Activated naive CD4-positive, alpha-beta T cell treated with anti-CD3 and anti-CD28 coated beads, Interleukin-2, amount 50 U/mL, for 24 hours (primary cell): ENCODE measurements around the gene CDK8.

Experiments
- H3K27ac Mint-ChIP-seq: one replicate; pipeline ENCODE4 v1.8.0; 2021; ENCODE audit warnings: mild to moderate bottlenecking, mixed read lengths
- H3K27me3 Mint-ChIP-seq: one replicate; pipeline ENCODE4 v1.8.0; 2021; ENCODE audit warnings: mixed read lengths
- H3K36me3 Mint-ChIP-seq: one replicate; pipeline ENCODE4 v1.8.0; 2021; ENCODE audit warnings: mixed read lengths
- H3K4me1 Mint-ChIP-seq: one replicate; pipeline ENCODE4 v1.8.0; 2021; ENCODE audit warnings: mixed read lengths
- H3K4me3 Mint-ChIP-seq: one replicate; pipeline ENCODE4 v1.8.0; 2021; ENCODE audit warnings: mild to moderate bottlenecking, mixed read lengths
- H3K9me3 Mint-ChIP-seq: one replicate; pipeline ENCODE4 v1.8.0; 2021; ENCODE audit warnings: mixed read lengths

The CDK8 gene

DNA sequence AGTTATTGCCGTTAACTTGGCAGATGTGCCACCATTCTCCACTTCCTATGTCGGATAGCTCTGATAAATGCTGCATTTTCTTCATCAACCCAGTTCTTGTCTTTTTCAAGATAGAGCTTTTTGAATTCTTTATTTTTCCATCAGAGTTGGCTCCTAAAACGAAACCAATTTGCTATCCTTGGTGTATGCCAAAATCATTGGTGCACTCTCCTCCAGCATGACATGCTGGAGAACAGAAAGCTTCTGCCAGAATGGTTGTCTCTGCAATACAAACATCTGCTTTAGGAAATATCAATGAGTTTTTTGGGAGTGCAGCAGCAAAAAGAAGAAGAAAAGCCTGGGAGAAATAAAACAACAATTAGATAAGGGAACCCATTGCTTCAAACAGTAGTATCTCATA is 124.2 kb downstream of the CDK8 start:
- H3K4me1 Mint-ChIP-seq, result peaks cover 15% of the 10 kb centered on the region
- H3K36me3 Mint-ChIP-seq, result peaks cover 3% of the 10 kb centered on the region
- H3K27me3 Mint-ChIP-seq, result no peaks in the 10 kb centered on the region
- H3K9me3 Mint-ChIP-seq, result no peaks in the 10 kb centered on the region
- no peak overlapping the region for H3K4me3 Mint-ChIP-seq
- no peak overlapping the region for H3K27ac Mint-ChIP-seq

DNA sequence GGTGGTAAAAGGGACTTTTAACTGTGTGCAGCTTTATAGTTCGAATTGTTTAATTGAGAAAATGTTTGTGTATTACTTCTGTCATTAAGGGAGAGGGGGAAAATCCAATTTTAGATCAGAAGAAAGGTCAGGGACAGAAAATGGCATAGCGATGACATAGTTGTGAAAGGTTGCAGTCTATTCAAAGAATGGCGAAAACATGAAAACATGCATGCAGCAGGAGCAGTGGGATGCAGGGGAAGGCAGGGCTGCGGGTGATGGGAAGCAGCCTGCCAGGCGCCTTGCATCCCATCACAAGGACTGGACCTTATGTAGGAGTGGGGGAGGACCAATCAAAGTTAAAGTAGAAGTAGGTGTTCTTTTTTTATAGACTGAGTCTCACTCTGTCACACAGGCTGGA is 125.9 kb downstream of the CDK8 start:
- Mint-ChIP-seq H3K27ac (no peak overlapping the region), H3K9me3 (no peaks in the 10 kb centered on the region), H3K4me3 (no peak overlapping the region), H3K36me3 (peaks cover 3% of the 10 kb centered on the region), H3K27me3 (no peaks in the 10 kb centered on the region), H3K4me1 (peaks cover 13% of the 10 kb centered on the region)

DNA sequence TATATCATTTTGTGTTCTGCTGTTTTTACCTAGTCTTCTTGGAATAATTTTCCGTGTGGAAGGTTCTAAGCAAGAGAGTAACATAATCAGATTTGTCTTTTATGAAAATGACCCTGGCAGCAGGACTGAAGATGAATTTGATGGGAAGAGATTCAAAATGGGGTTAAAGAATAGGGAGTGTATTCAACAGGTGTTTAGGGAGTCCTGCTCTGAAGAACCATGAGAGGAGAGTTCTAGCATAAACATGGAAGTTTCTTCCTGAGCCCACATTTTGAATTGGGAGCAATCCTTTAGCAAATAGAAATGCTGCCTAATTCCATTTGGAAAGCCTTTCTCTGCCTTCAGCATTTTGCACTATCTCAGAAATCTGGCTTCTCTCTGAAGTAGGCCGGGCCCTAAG is 127.0 kb downstream of the CDK8 start:
- Mint-ChIP-seq H3K27ac (no peak overlapping the region), H3K4me1 (peaks cover 13% of the 10 kb centered on the region), H3K27me3 (no peaks in the 10 kb centered on the region), H3K4me3 (no peak overlapping the region), H3K36me3 (peaks cover 4% of the 10 kb centered on the region), H3K9me3 (no peaks in the 10 kb centered on the region)

DNA sequence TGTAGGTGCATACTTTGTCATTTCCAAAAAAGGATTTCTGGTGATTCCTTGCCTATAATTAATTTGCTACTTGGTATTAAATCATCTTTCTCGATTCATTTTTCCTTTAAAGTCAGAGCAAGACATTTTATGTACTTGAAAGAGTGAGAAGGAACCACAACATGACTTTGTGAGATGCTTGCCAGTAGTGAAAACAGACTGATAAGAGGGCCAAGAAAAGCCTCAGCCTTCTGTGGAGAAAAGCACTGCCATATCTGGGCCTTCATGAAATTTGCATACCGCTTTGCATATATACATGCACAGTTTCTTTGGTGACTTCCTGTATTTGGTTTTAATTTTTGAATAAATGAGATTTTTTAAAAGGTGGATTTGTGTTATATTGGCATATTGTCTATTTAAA is 128.4 kb downstream of the CDK8 start:
- Mint-ChIP-seq H3K4me3 (no peak overlapping the region), H3K4me1 (peaks cover 13% of the 10 kb centered on the region), H3K9me3 (no peaks in the 10 kb centered on the region), H3K36me3 (peaks cover 9% of the 10 kb centered on the region), H3K27me3 (no peaks in the 10 kb centered on the region), H3K27ac (no peak overlapping the region)

DNA sequence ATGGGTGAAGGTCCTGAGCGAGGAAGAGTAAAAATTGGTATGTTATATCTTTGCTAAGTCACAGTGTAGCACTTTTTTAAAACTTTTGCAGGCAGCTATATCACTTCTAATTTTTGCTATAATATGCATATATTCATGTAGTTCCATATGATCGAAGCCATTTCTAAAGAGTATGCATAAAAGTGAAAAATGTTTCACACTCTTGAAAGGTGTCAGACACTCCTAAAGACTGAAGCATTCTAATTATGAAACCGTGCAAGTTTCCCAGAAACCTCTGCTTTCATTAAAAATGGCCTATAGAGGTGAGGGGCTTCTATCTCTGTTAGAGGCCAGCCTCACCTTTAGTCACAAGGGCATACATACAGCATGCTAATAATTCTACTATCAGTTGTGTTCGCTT is 128.9 kb downstream of the CDK8 start:
- Mint-ChIP-seq H3K27ac (no peak overlapping the region), H3K36me3 (peaks cover 9% of the 10 kb centered on the region), H3K9me3 (no peaks in the 10 kb centered on the region), H3K27me3 (no peaks in the 10 kb centered on the region), H3K4me1 (peaks cover 13% of the 10 kb centered on the region), H3K4me3 (no peak overlapping the region)

DNA sequence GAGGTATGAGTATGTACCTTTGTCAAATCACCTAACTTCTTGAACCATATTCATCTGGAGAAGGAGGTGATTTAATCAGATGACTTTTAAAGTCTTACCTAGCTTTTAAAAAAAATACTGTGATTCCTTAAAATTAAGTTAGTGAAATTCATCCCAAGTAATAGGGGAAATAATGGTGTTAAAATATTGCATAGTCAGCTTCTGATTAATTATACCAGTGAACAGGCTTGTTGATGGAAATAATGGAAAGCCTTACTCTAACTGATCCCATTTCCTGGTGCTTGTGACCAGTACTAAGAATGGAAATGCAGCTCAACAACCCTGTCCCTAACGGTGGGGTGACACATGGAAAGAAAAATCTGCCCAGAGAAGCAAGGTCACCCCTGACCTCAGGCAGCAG is 130.7 kb downstream of the CDK8 start:
- H3K27ac Mint-ChIP-seq, result no peak overlapping the region
- peaks cover 9% of the 10 kb centered on the region for H3K36me3 Mint-ChIP-seq
- no peak overlapping the region for H3K4me3 Mint-ChIP-seq
- H3K27me3 Mint-ChIP-seq, result no peaks in the 10 kb centered on the region
- no peaks in the 10 kb centered on the region for H3K9me3 Mint-ChIP-seq
- H3K4me1 Mint-ChIP-seq, result peaks cover 8% of the 10 kb centered on the region

DNA sequence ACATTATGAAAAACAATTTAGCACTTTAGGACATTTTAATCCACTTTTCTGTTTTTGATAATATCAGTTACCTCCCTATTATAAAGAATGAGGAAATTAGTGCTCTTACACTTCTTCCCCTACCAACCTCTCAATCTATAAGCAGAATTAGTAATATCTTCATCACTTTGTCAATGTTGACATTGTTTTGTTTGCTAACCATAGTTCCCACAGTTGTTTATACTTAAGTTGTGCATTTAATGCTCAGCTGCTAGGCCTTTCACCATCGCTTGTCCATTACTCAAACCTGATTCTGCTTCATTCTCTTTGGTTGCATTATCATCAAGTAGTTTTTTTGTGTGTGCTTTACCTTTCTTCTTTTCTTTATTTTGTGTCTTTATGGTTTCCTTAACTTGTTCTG is 132.1 kb downstream of the CDK8 start:
- no peak overlapping the region for H3K4me3 Mint-ChIP-seq
- H3K4me1 Mint-ChIP-seq, result peaks cover 4% of the 10 kb centered on the region
- peaks cover 10% of the 10 kb centered on the region for H3K36me3 Mint-ChIP-seq
- no peak overlapping the region for H3K27ac Mint-ChIP-seq
- no peaks in the 10 kb centered on the region for H3K27me3 Mint-ChIP-seq
- H3K9me3 Mint-ChIP-seq, result no peaks in the 10 kb centered on the region

DNA sequence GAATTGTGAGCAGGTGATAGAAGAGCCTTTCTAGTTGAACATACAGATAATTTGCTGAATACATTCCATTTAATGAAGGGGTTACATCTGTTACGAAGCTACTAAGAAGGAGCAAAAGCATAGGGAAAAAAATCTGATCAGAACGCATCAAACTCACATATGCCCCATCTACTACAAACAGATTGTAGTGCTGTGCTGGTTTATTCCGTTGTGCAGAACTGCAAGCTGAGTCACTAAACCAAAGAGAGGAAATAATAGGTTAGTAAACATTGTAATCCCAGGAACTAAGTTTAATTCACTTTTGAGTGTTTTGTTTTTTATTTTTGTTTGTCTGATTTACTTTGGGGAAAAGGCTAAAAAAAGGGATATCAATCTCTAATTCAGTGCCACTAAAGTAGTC is 136.3 kb downstream of the CDK8 start:
- Mint-ChIP-seq H3K4me1 (no peaks in the 10 kb centered on the region), H3K4me3 (no peak overlapping the region), H3K27me3 (no peaks in the 10 kb centered on the region), H3K27ac (no peak overlapping the region), H3K36me3 (peaks cover 12% of the 10 kb centered on the region), H3K9me3 (no peaks in the 10 kb centered on the region)

DNA sequence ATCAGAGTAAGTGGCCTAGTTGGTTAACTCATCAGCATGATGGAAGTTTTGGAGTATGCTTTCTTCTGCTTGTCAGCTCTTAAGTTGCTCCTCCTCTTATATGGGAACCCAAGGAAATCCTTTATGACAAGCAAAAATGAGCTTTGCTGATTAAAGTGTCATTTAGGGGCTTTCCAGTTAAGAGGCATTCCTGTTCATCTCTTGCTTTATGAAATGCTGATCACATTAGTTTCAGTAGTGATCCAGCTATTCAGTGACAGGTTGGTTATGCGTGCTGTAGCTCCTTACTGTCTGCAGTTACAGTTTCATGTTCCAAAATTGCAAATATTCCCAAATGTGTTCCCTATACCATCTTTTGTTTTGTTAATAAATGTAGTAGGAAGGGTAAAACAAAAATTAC is 146.6 kb downstream of the CDK8 start:
- Mint-ChIP-seq H3K9me3 (no peaks in the 10 kb centered on the region), H3K36me3 (peaks cover 14% of the 10 kb centered on the region), H3K27ac (no peak overlapping the region), H3K4me3 (no peak overlapping the region), H3K4me1 (no peaks in the 10 kb centered on the region), H3K27me3 (no peaks in the 10 kb centered on the region)

DNA sequence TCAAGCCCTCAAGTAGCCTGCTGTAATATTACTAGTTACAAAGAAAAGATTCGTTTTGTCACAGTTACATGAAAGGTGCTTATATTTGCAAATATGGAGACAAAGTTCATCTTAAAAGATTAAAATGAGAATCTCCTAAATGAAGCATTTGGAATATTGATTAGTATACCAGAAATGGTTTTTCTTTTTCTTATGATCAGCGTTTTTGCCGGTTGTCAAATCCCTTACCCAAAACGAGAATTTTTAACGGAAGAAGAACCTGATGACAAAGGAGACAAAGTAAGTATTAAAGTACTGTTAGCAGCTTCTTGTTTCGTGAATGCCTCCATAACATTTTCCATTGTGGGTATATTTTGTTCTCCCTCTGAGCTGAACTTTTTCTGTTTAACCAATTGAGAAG is 147.1 kb downstream of the CDK8 start:
- H3K27me3 Mint-ChIP-seq, result no peaks in the 10 kb centered on the region
- H3K4me1 Mint-ChIP-seq, result no peaks in the 10 kb centered on the region
- no peak overlapping the region for H3K27ac Mint-ChIP-seq
- no peak overlapping the region for H3K4me3 Mint-ChIP-seq
- H3K9me3 Mint-ChIP-seq, result no peaks in the 10 kb centered on the region
- peaks cover 15% of the 10 kb centered on the region for H3K36me3 Mint-ChIP-seq

DNA sequence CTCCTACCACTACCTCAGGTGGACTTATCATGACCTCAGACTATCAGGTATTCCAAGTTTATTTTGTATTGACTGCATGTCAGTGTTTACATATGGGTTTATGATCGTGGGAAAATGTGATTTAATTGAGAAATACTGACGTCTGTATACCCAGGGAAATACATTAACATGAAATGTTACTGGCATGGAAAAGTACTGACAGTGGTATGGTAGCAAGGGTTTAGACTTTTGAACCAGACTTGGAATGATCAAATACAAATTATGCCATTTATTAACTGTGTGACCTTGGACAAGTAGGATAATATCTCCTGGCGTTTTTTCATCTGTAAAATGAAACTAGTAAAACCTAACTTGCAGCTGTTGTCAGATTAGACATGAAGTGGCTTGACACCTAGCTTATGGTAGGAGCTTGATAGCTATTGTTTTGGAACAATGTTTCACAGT is 147.7 kb downstream of the CDK8 start:
- H3K4me1 Mint-ChIP-seq, result no peaks in the 10 kb centered on the region
- H3K27me3 Mint-ChIP-seq, result no peaks in the 10 kb centered on the region
- no peaks in the 10 kb centered on the region for H3K9me3 Mint-ChIP-seq
- no peak overlapping the region for H3K27ac Mint-ChIP-seq
- H3K4me3 Mint-ChIP-seq, result no peak overlapping the region
- H3K36me3 Mint-ChIP-seq, result peaks cover 19% of the 10 kb centered on the region

DNA sequence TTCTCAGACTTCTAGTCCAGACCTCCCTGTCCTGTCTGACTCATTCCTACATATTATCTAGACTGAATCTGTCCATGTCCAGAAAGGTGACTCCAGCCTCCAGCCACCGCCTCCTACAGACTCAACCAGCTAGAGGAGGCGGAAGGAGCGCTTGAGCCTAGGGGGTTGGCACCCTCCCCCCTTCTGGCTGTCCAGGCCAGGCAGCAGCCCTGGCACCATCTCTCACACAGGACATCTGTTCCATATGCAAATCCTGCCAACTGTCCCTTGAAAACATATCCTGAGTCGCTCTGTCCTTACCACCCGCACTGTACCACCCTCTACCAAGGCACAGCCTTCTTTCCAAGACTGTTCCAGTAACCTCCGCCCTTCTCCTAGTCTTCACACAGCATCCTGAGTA is 152.9 kb downstream of the CDK8 start:
- Mint-ChIP-seq H3K27ac (no peak overlapping the region), H3K36me3 (peaks cover 15% of the 10 kb centered on the region), H3K4me3 (no peak overlapping the region), H3K27me3 (no peaks in the 10 kb centered on the region), H3K9me3 (no peaks in the 10 kb centered on the region), H3K4me1 (no peaks in the 10 kb centered on the region)

DNA sequence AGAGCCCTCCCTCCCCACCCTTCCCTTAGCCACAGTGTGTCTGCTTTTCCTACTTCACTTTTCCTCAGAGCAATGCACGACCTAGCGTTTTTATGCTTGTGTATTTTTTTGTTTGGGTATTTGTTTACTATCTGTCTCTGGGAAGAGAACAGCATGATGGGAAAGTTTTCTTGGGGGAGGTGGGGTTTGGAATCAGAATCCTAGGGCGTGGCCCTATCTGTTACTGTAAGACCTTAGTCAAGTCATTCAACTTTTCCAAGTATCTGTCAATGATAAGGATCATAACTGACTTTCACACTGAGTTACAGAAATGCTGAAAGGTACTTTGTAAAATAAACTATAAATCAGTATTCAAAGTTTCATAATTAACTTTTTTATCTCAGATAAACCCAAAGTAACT is 157.3 kb downstream of the CDK8 start:
- H3K9me3 Mint-ChIP-seq, result peaks cover 12% of the 10 kb centered on the region
- no peak overlapping the region for H3K4me3 Mint-ChIP-seq
- H3K4me1 Mint-ChIP-seq, result no peaks in the 10 kb centered on the region
- no peaks in the 10 kb centered on the region for H3K27me3 Mint-ChIP-seq
- peaks cover 10% of the 10 kb centered on the region for H3K36me3 Mint-ChIP-seq
- no peak overlapping the region for H3K27ac Mint-ChIP-seq

DNA sequence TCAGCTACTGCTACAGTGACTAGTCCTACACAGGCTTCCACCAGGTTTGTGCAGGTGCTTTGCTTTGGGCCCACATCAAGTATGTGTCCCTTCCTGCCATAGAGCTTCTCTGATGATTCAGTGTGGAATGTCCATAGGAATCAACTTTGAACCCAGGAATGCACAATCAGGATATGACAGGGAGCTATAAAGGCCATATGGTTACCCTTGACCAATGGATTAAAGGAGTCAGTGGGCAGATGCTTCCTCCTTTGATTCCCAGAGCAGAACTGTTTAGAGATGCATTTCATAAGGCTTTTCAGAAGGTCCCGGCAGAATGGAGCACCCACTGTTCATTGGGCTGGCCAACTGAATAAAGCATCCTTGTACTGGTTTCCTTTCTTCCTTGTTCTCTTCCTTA is 158.3 kb downstream of the CDK8 start:
- Mint-ChIP-seq H3K9me3 (peaks cover 12% of the 10 kb centered on the region), H3K27ac (no peak overlapping the region), H3K27me3 (no peaks in the 10 kb centered on the region), H3K36me3 (peaks cover 5% of the 10 kb centered on the region), H3K4me3 (no peak overlapping the region), H3K4me1 (no peaks in the 10 kb centered on the region)

DNA sequence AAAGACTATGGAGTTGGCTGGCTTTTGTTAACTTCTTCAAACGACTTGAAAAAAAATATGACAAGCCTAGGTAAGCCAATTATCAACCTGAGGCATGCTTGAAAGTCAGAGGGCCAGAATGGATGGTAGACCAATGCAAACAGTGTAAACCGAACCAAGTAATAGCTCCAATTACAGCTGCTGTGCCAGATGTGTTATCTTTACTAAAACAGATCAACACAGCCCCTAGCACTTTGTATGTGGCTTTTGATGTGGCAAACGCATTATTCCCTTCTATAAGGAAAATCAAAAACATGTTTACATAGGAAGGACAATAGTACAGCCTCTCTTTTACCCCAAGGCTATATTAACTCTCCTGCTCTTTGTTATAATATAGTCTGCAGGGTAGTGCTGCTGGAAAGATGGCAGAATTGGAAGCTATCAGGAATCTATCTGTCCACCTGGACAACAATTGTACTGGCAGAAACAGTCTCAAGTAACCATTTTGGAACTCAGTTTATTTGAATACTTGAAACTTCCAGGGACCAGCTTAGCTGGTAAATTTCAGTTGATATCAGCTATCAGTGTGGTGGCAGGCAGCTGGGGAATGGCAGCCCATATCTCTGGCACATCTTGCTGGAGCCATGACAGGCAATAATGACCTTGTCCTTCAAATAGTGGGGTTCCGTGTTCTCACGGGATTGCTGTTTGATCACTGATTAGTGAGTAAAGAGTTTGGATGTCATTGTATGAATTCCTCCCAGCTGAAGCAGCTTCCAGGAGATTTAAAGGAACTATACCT is 159.2 kb downstream of the CDK8 start:
- Mint-ChIP-seq H3K4me1 (no peaks in the 10 kb centered on the region), H3K36me3 (peaks cover 5% of the 10 kb centered on the region), H3K27me3 (no peaks in the 10 kb centered on the region), H3K9me3 (peaks cover 12% of the 10 kb centered on the region), H3K4me3 (no peak overlapping the region), H3K27ac (no peak overlapping the region)

DNA sequence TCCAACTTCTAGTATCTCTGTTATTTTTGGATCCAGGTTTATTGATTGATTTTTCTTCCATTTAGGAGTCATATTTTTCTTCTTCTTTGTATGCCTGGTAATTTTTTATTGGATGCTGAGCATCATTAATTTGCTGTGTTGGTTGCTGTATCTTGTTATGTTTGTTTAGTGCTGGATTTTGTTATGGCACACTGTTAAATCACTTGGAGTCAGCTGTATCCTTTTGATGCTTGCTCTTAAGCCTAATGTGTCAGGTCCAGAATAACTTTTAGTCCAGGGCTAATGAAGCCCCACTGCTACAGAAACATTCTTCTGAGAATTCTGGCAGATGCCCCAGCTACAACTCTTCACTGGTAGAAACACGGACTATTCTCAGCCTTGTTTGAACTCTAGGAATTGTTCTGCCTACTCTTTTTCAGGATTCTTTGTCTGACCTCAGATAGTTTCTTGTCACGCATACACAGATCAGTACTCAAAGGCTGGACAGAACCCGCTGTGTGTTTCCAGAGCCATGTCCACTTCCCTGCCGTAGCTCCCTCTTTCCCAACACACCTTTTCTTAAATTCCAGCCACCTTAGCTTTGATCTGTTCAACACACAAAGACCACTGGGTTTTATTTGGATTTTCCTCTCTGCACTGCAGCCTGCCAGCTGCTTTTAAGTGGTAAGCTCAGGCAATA is 166.5 kb downstream of the CDK8 start:
- peaks cover 3% of the 10 kb centered on the region for H3K27me3 Mint-ChIP-seq
- H3K4me1 Mint-ChIP-seq, result no peaks in the 10 kb centered on the region
- H3K27ac Mint-ChIP-seq, result no peak overlapping the region
- no peaks in the 10 kb centered on the region for H3K9me3 Mint-ChIP-seq
- H3K4me3 Mint-ChIP-seq, result no peak overlapping the region
- H3K36me3 Mint-ChIP-seq, result no peaks in the 10 kb centered on the region
